IPS-20b (cell line): ENCODE measurements around the gene BST2.
A peak's percentile ranks its signal among the peaks of the same experiment; 100 is the strongest.

Experiments
- H3K27ac ChIP-seq: one replicate; pipeline ENCODE4 v1.5.1; 2013; ENCODE audit warnings: low read length
- H3K27me3 ChIP-seq: 2 replicates; pipeline ENCODE4 v1.6.1; 2013; ENCODE audit warnings: mild to moderate bottlenecking, low read length, inconsistent platforms; ENCODE audit not compliant: insufficient read depth
- H3K36me3 ChIP-seq: 2 replicates; pipeline ENCODE4 v1.6.1; 2013; ENCODE audit warnings: low read depth, mild to moderate bottlenecking, inconsistent platforms, low read length, moderate library complexity; ENCODE audit not compliant: insufficient read depth
- H3K4me1 ChIP-seq: 2 replicates; pipeline ENCODE4 v1.6.1; 2013; ENCODE audit warnings: mild to moderate bottlenecking, control low read depth, inconsistent platforms, low read length, moderate library complexity; ENCODE audit not compliant: insufficient read depth
- H3K4me3 ChIP-seq: 2 replicates; pipeline ENCODE4 v1.5.1; 2013; ENCODE audit warnings: mild to moderate bottlenecking, low read length, inconsistent platforms
- H3K9ac ChIP-seq: 2 replicates; pipeline ENCODE4 v1.6.1; 2013; ENCODE audit warnings: low read depth, mild to moderate bottlenecking, inconsistent platforms, low read length, moderate library complexity
- H3K9me3 ChIP-seq: 2 replicates; pipeline ENCODE4 v1.6.1; 2013; ENCODE audit warnings: mild to moderate bottlenecking, low read depth, low read length, inconsistent platforms; ENCODE audit not compliant: insufficient read depth

The BST2 gene

DNA sequence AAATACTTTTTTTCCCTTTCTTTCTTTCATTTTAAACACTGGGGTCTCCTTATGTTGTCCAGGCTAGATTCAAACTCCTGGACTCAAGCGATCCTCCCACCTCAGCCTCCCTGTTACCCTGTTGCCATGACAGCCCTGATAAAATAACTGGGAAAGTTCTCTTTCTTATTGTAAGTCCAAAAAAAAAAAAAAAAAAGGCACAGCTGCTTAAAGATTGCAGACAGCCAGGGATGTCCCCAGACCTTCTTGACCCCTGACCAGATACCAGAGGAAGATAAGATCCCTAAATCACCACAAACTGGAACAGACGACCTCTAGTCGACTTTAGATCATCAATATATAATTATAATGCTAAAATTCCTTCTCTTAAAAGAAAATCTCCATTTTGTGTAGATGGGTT, 13.3 kb upstream of the BST2 start:
- Histone ChIP-seq H3K9ac (peak overlapping the region; percentile 70; the same call in 1 of the 2 replicates), H3K4me3 (peak overlapping the region; percentile 62; the same call in 1 of the 2 replicates), H3K36me3 (no peaks in the 10 kb centered on the region), H3K4me1 (peaks cover 13% of the 10 kb centered on the region; the same call in 1 of the 2 replicates), H3K27me3 (peaks cover 3% of the 10 kb centered on the region; the same call in 1 of the 2 replicates), H3K9me3 (no peaks in the 10 kb centered on the region), H3K27ac (no peak overlapping the region)

DNA sequence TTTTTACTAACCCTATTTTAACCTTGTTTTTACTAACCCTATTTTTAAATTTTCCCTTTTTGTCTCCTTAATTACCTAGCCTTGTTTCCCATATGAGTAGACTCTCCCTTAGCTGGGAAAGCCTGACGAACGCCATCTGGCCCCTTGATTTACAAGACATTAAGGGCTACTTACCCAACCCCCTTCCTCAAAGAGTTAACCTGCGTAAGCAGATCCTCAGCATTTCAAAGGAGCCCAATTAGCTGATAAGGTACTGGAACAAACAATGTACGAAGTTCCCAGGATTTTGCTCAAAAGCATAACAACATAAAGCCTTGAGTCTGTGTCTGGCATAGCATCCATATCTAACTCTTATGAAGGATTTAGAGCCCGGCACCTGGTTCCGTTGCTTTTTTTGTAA, 9.7 kb upstream of the BST2 start:
- Histone ChIP-seq H3K27me3 (no peaks in the 10 kb centered on the region; the same call in 1 of the 2 replicates), H3K36me3 (no peaks in the 10 kb centered on the region), H3K4me3 (peak overlapping the region; percentile 62), H3K9me3 (no peaks in the 10 kb centered on the region), H3K4me1 (peaks cover 11% of the 10 kb centered on the region; the same call in 1 of the 2 replicates), H3K27ac (no peak overlapping the region), H3K9ac (peak overlapping the region; percentile 71; the same call in 1 of the 2 replicates)

DNA sequence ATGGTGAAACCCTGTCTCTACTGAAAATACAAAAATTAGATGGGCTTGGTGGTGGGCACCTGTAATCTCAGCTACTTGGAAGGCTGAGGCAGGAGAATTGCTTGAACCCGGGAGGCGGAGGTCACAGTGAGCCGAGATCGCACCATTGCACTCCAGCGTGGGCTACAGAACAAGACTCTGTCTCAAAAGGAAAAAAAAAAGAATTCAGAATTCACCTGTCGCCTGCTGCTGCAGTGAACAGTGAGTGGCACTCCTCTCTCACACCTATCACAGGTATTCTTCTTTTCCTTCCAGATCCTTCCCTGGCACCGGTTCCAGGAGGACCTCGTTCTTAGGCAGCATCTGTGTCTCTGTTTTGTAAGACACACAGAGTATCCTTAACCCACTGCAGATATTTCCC, 8.7 kb upstream of the BST2 start:
- Histone ChIP-seq H3K27me3 (no peaks in the 10 kb centered on the region; the same call in 1 of the 2 replicates), H3K4me1 (peaks cover 9% of the 10 kb centered on the region; the same call in 1 of the 2 replicates), H3K27ac (no peak overlapping the region), H3K9ac (no peak overlapping the region), H3K9me3 (no peaks in the 10 kb centered on the region), H3K4me3 (no peak overlapping the region), H3K36me3 (no peaks in the 10 kb centered on the region)

DNA sequence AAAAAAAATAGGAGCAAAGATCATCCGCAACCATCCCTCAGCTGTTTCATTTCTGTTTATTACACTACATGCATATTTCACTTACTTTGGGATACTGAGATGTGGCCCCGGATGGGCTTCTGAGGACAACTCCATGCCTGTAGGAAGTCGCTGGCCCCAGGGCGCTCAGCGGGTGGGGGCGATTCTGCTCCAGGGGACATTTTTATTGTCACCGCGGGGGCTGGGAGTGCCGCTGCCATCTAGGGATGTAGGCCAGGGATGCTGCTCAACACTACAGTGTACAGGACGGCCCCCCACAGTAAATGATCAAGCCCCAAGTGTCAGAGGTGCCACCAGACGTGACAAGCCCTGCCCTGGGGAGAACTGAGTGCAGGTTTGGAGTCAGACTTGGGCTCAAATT, 6.4 kb upstream of the BST2 start:
- Histone ChIP-seq H3K4me3 (no peak overlapping the region), H3K27me3 (no peaks in the 10 kb centered on the region; the same call in 1 of the 2 replicates), H3K27ac (no peak overlapping the region), H3K9me3 (no peaks in the 10 kb centered on the region), H3K9ac (no peak overlapping the region), H3K36me3 (no peaks in the 10 kb centered on the region), H3K4me1 (peaks cover 7% of the 10 kb centered on the region; the same call in 1 of the 2 replicates)

DNA sequence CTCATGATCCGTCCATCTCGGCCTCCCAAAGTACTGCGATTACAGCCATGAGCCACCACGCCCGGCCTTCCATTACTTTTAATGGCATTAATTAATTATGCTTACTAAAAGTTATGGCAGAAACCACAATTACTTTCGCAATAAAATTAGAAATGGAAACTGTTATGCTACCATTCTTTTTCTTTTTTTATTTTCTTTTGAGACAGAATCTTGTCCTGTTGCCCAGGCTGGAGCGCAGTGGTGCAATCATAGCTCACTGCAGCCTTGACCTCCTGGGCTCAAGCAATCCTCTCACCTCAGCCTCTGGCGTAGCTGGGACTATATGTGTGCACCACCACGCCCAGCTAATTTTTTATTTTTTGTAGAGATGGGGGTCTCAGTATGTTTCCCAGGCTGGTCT, 4.6 kb upstream of the BST2 start:
- Histone ChIP-seq H3K27ac (no peak overlapping the region), H3K4me3 (no peak overlapping the region), H3K4me1 (peaks cover 9% of the 10 kb centered on the region; the same call in 1 of the 2 replicates), H3K9me3 (no peaks in the 10 kb centered on the region), H3K9ac (no peak overlapping the region), H3K27me3 (no peaks in the 10 kb centered on the region), H3K36me3 (no peaks in the 10 kb centered on the region)

DNA sequence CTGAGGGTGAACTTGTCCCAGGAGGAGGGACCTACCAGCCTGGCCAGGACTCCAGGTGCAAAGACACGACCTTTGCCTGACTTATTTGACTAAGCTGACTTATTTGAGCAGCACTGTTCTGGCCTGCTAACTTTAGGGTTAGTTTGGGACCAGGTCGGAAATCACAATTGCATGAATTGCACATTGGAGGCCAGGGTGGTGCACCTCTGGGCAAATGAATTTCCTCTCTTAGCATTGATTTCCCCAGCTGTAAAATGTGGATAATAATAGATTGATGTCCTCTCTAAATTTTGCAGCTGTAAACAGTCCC, 1.4 kb upstream of the BST2 start:
- H3K4me3 ChIP-seq, result no peak overlapping the region
- no peak overlapping the region for H3K9ac ChIP-seq
- peaks cover 7% of the 10 kb centered on the region for H3K36me3 ChIP-seq
- no peaks in the 10 kb centered on the region for H3K9me3 ChIP-seq
- H3K27ac ChIP-seq, result no peak overlapping the region
- no peaks in the 10 kb centered on the region for H3K27me3 ChIP-seq
- H3K4me1 ChIP-seq, result peaks cover 11% of the 10 kb centered on the region; the same call in 1 of the 2 replicates

DNA sequence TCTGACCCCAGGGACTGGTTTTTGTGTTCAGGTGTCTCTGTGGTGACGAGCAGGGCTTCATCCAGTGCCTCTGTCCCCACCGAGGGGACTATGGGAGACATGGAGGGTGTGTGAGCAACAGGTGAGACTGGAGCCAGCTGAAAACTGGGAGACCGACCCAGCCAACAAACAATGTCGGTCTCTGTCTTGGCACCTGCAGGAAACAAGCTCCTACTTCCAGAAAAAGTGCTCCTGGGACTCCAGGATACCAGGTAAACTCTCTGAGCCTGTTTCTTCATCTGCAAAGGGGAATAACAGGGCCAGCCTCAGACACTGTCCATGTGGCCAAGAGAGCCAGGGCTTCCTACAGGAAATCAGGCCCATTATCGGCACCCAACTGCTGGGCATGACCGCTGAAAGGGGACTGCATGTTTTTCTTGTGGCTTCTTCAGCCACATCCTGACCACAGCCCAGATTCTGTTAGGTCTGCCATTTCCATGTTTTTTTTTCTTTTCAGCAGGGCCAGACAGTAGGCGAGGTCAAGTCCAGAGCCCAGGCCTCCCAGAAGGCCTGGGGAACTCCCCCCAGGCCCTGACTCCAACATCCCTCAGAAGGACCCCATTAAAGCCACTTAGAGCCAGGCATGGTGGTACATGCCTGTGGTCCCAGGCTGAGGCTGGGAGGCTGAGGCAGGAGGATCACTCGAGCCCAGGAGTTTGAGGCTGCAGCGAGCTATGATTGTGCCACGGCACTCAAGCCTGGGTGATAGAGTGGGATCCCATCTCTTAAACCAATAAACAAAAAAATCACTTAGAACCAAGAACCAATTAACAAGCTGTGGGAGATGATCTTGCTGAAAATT, 836 bp upstream of the BST2 start:
- Histone ChIP-seq H3K9ac (peak overlapping the region; percentile 21; the same call in 1 of the 2 replicates), H3K36me3 (peaks cover 7% of the 10 kb centered on the region), H3K4me1 (peaks cover 11% of the 10 kb centered on the region; the same call in 1 of the 2 replicates), H3K27me3 (no peaks in the 10 kb centered on the region), H3K9me3 (no peaks in the 10 kb centered on the region), H3K27ac (no peak overlapping the region), H3K4me3 (peak overlapping the region; percentile 14; the same call in 1 of the 2 replicates)

DNA sequence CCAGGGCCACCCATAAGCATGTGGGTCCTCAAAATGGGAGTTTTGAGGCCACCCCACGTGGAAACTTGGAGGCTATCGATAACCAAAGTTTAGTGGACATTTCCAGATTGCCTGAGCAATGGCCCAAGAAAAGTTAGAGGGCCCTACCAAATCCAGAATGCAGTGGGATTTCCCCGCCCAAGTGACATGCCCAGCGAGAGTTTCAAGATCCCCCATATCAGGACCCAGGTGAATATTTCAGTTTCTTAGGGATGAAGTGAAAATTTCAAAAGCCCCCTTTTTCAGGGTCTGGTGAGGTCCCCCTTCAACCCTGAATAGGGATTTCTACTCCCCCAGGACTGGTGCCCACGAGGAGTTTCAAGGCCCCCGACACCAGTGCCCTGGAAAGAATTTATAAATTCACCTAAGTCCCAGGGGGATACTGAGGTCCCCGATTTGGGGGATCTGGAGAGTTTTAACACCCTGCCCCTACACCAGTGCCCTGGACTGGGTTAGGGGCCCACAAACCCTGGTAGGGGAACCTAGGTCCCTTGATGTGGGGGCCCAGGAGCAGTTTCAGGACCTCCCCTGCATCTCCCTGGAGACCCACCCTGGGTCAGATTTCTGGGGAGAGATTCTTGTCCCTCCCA, 695 bp downstream of the BST2 start:
- peaks cover 7% of the 10 kb centered on the region for H3K36me3 ChIP-seq
- peak overlapping the region; percentile 97 for H3K27ac ChIP-seq
- H3K9me3 ChIP-seq, result no peaks in the 10 kb centered on the region
- H3K4me1 ChIP-seq, result peaks cover 11% of the 10 kb centered on the region; the same call in 1 of the 2 replicates
- no peaks in the 10 kb centered on the region for H3K27me3 ChIP-seq
- H3K4me3 ChIP-seq, result peak overlapping the region; percentile 83
- H3K9ac ChIP-seq, result peak overlapping the region; percentile 87

DNA sequence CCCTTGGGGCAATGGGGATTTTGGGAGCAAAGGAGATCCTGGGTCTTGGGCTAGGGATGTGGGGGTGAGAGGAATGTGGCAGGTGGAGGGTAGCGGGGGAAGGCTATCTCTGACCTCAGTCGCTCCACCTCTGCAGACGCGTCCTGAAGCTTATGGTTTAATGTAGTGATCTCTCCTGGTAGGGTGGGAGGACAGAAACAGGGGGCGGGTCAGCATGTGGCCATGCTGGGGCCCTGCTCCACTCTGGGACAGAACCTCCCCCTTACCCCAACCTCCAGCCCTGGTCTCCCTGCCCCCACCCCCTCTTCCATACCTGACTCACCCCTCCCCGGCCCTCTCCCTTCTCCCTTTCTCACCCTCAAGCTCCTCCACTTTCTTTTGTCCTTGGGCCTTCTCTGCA, 1.4 kb downstream of the BST2 start:
- H3K4me1 ChIP-seq, result peaks cover 11% of the 10 kb centered on the region; the same call in 1 of the 2 replicates
- peak overlapping the region; percentile 83 for H3K4me3 ChIP-seq
- H3K27me3 ChIP-seq, result no peaks in the 10 kb centered on the region
- H3K27ac ChIP-seq, result peak overlapping the region; percentile 97
- H3K9me3 ChIP-seq, result no peaks in the 10 kb centered on the region
- peaks cover 7% of the 10 kb centered on the region for H3K36me3 ChIP-seq
- H3K9ac ChIP-seq, result peak overlapping the region; percentile 87

DNA sequence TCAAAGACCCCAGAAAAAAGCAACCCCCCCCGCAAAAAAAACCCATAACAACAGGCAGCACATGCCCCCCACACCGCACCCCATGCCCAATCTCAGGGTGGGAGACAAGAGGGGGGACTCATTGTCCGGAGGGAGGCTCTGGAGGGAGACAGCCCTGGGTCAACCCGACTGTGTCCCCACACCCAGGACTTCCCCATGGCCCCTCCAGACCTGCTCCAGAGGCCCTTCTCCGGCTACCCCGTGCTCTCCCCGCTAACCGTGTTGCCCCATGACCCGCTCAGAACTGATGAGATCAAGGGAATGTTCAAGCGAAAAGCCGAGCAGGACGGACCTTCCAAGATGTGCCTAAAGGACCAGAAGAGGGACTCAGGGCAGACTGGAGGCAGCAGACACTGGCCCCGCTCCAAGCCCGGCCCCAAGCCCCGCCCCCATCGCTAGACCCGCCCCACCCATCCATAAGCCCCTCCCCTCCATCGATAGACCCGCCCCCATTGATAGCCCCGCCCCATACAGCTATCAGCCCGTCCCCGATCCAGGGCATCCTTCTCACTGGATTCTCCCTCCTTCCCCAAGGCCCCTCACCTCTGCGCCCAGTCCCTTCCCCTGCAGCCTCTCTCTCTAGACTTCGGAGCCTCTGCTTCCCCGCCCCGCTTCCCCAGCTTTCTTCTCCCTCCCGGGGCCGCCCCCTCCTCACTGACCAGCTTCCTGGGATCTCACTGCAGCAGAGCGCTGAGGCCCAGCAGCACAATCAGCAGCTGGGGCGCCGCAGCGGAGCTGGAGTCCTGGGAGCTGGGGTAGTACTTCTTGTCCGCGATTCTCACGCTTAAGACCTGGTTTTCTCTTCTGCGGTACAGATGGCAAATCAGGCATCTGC, 2.2 kb downstream of the BST2 start:
- H3K27ac ChIP-seq, result peak overlapping the region; percentile 97
- H3K4me1 ChIP-seq, result peaks cover 11% of the 10 kb centered on the region; the same call in 1 of the 2 replicates
- H3K9me3 ChIP-seq, result no peaks in the 10 kb centered on the region
- no peaks in the 10 kb centered on the region for H3K27me3 ChIP-seq
- peak overlapping the region; percentile 83 for H3K4me3 ChIP-seq
- H3K36me3 ChIP-seq, result peaks cover 7% of the 10 kb centered on the region
- H3K9ac ChIP-seq, result peak overlapping the region; percentile 87; the same call in 1 of the 2 replicates

DNA sequence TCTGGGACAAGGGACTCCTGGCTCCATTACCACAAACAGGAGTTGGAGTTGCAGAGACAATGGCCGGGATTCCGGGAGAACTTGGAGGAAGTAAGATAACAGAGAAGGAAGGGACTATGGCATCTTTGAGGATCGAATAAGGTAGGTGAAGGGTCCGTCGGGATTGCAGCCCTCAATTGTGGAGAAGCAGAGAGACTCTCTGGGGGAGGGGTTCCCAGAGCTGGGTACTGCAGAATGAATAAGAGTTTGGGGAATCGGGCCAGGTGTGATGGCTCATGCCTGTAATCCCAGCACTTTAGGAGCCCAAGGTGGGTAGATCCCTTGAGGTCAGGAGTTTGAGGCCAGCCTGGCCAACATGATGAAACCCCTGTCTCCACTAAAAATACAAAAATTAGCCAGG, 3.8 kb downstream of the BST2 start:
- Histone ChIP-seq H3K27ac (no peak overlapping the region), H3K9ac (no peak overlapping the region)

More for the DNA sequence above, 3.8 kb downstream of the BST2 start:
- peaks cover 7% of the 10 kb centered on the region for H3K36me3 ChIP-seq
- peaks cover 8% of the 10 kb centered on the region; the same call in 1 of the 2 replicates for H3K4me1 ChIP-seq
- H3K9me3 ChIP-seq, result no peaks in the 10 kb centered on the region
- no peaks in the 10 kb centered on the region for H3K27me3 ChIP-seq
- no peak overlapping the region for H3K4me3 ChIP-seq
